Gastroesophageal sphincter (tissue), 4 donors: ENCODE data around the gene MAP2K1. TPM values are rescaled to one million over a fixed set of nuclear protein-coding genes. Genes with fewer than 3 reads are reported as not detected.

ENCODE experiments used
- ATAC-seq: fragments of 150-250 bp; one replicate; pipeline ENCODE4 v1.9.1; 2016; ENCODE audit warnings: mild to moderate bottlenecking, moderate library complexity
- H3K27ac ChIP-seq, 4 donors: fragments of 200-600 bp; sonication (generic) in 3 of 4; 1 replicate in 3 of 4; 2 replicates in 1 of 4; pipeline ENCODE4 v1.5.1; 2016 to 2019
- H3K27me3 ChIP-seq: fragments of 200-600 bp; sonication (generic); one replicate; pipeline ENCODE4 v1.5.1; 2019
- H3K36me3 ChIP-seq, 2 donors: fragments of 200-600 bp; sonication (generic); one replicate each; pipeline ENCODE4 v1.5.1; 2019; ENCODE audit warnings: control low read depth in 1 of 2
- H3K4me1 ChIP-seq, 3 donors: fragments of 200-600 bp; sonication (generic); 1 replicate in 2 of 3; 2 replicates in 1 of 3; pipeline ENCODE4 v1.5.1; 2016 to 2019; ENCODE audit warnings: control low read depth in 2 of 3
- H3K4me3 ChIP-seq, 2 donors: fragments of 200-600 bp; sonication (generic); one replicate each; pipeline ENCODE4 v1.5.1; 2019; ENCODE audit warnings: mild to moderate bottlenecking in 1 of 2, moderate library complexity in 1 of 2
- H3K9me3 ChIP-seq, 3 donors: fragments of 200-600 bp; sonication (generic); one replicate each; pipeline ENCODE4 v1.5.1; 2017 to 2019; ENCODE audit warnings: control low read depth in 2 of 3
- EP300 ChIP-seq: sonication (generic); formaldehyde crosslinking; IDR thresholded peaks from one replicate; pipeline ENCODE4 v1.6.1; 2017; ENCODE audit warnings: antibody characterized with exemption, mild to moderate bottlenecking
- POLR2A ChIP-seq, 2 donors: fragments of 450-650 bp; IDR thresholded peaks; one replicate each; pipeline ENCODE4 v1.6.1; 2017; ENCODE audit warnings: antibody characterized with exemption in 2 of 2, mild to moderate bottlenecking in 2 of 2, moderate library complexity in 1 of 2
- POLR2AphosphoS5 ChIP-seq: sonication (generic); formaldehyde crosslinking; IDR thresholded peaks from one replicate; pipeline ENCODE4 v1.6.1; 2017; ENCODE audit warnings: antibody characterized with exemption
- WGBS, 2 donors: methylation state at CpG; one replicate each; pipeline ENCODE4 v1.1.5; 2018; ENCODE audit warnings: low coverage in 1 of 2; 5-methylcytosine and 5-hydroxymethylcytosine counted together
- total RNA-seq, 4 donors: library from RNA; depleted of rRNA; stranded (reverse); fragments of >200 nt; gene quantifications; one replicate each; pipeline ENCODE4 v1.1.0, GENCODE V29; 2016
- TF ChIP-seq, protein P1 (sequence below), 4 experiments: fragments of 200-600 bp in 2 of 4; fragments of 450-650 bp in 2 of 4; sonication (generic) in 1 of 4; IDR thresholded peaks; one replicate each; pipeline ENCODE4 v1.5.1; 2017 to 2019; ENCODE audit warnings: antibody characterized with exemption in 4 of 4, mild to moderate bottlenecking in 2 of 4, moderate library complexity in 2 of 4

Gene MAP2K1
- total RNA-seq, 4 donors from 2014 or later: 27.7 to 47.1 (median 39.6) TPM

DNA sequence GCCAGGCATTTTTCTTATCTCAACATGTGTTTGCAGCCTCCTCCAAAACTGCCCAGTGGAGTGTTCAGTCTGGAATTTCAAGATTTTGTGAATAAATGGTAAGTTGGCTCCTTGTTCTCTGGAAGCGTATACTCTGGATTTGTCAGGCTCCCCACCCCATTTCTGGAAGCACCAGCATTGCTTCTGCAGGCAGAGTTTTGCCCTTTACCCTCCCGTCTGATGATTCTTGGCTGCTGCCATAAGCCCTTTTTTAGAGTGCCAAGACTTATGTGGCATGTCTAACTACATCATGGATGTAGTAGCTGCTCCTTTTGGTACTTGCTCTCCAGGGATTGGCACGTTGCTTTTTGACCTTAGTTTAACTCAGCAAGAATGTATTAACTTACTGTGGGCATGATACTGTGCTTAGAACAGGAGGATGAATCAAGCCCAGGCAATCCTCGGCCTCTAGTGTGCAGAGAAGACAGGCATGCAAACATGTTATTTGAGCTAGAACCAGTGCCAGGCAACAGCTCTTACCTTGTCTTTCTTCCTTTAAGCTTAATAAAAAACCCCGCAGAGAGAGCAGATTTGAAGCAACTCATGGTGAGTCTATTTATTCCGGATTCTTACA is 102.6 kb downstream of the MAP2K1 start:
- Histone ChIP-seq H3K4me1 (no peaks in the 10 kb centered on the region), H3K27me3 (no peaks in the 10 kb centered on the region), H3K4me3 (no peak overlapping the region), H3K9me3 (no peaks in the 10 kb centered on the region), H3K27ac (no peak overlapping the region), H3K36me3 (peaks cover 0 to 94% of the 10 kb centered on the region in 2 donors)
- TF ChIP-seq, protein P1, sequence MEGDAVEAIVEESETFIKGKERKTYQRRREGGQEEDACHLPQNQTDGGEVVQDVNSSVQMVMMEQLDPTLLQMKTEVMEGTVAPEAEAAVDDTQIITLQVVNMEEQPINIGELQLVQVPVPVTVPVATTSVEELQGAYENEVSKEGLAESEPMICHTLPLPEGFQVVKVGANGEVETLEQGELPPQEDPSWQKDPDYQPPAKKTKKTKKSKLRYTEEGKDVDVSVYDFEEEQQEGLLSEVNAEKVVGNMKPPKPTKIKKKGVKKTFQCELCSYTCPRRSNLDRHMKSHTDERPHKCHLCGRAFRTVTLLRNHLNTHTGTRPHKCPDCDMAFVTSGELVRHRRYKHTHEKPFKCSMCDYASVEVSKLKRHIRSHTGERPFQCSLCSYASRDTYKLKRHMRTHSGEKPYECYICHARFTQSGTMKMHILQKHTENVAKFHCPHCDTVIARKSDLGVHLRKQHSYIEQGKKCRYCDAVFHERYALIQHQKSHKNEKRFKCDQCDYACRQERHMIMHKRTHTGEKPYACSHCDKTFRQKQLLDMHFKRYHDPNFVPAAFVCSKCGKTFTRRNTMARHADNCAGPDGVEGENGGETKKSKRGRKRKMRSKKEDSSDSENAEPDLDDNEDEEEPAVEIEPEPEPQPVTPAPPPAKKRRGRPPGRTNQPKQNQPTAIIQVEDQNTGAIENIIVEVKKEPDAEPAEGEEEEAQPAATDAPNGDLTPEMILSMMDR (IDR thresholded peaks at IDR 0.05): no peak
- TF ChIP-seq POLR2AphosphoS5 (no peak), POLR2A (IDR thresholded peaks at IDR 0.05) (no peak), EP300 (no peak)
- 62 to 87% methylated on average over 4 to 6 of the region's 6 CpGs for WGBS, 2 donors
- ATAC-seq: no peak

DNA sequence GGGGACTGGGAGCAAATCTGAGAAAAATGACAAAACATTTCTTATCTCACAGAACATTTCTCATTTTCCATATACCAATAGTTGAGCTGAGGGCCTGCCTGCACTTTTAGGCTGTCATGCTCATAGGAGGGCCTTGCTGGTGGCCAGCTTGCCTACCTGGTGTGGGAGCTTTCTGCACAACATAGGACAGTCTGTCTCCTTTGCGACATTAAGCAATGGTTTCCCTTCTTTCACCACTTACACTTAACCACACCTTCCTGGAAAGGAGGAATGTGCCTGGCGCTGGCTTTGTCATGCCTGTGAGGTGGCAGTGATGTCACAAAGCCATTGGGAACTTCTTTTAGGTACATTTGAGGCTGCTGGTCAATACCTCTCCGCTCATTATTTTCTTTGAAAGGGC is 105.1 kb downstream of the MAP2K1 start:
- no peak overlapping the region for H3K27ac ChIP-seq
- WGBS, 2 donors: 75 to 78% methylated on average over 3 of the region's 3 CpGs

DNA sequence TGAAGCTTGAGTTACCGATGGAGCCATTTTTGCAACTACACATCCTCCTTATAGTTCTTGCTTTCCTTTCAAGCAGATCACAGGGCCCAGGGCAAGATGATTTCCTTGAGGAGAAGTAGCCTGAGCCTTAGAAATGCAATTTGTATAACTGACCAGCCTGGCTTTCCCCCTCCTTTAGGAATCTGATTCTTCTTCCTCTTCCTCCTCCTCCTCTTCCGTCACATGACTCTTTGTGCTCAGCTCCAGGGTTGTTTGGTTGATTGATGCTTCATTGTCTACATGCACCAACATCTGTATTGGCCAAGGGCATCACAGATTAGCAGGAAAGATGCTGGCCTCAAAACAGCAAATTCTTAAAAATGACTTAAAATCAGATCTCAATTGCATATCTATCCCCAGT is 107.5 kb downstream of the MAP2K1 start:
- no peak for TF ChIP-seq POLR2A (IDR thresholded peaks at IDR 0.05)
- TF ChIP-seq POLR2AphosphoS5: no peak
- TF ChIP-seq EP300: no peak
- TF ChIP-seq, protein P1 (IDR thresholded peaks at IDR 0.05): no peak
- Histone ChIP-seq H3K27me3 (no peaks in the 10 kb centered on the region), H3K4me1 (peaks cover 4 to 34% (median 8%) of the 10 kb centered on the region in 3 donors), H3K9me3 (no peaks in the 10 kb centered on the region), H3K36me3 (peaks cover 2 to 79% of the 10 kb centered on the region in 2 donors), H3K4me3 (no peak overlapping the region), H3K27ac (no peak overlapping the region)
- no peak for ATAC-seq
- 74 to 88% methylated on average over 2 of the region's 2 CpGs for WGBS, 2 donors

More for the DNA sequence above, 105.1 kb downstream of the MAP2K1 start:
- Histone ChIP-seq H3K4me1 (peaks cover 3 to 19% (median 6%) of the 10 kb centered on the region in 3 donors), H3K9me3 (no peaks in the 10 kb centered on the region), H3K36me3 (peaks cover 0 to 89% of the 10 kb centered on the region in 2 donors), H3K4me3 (no peak overlapping the region), H3K27me3 (no peaks in the 10 kb centered on the region)
- no peak for ATAC-seq
- TF ChIP-seq POLR2A (IDR thresholded peaks at IDR 0.05) (no peak), POLR2AphosphoS5 (no peak), EP300 (no peak)

DNA sequence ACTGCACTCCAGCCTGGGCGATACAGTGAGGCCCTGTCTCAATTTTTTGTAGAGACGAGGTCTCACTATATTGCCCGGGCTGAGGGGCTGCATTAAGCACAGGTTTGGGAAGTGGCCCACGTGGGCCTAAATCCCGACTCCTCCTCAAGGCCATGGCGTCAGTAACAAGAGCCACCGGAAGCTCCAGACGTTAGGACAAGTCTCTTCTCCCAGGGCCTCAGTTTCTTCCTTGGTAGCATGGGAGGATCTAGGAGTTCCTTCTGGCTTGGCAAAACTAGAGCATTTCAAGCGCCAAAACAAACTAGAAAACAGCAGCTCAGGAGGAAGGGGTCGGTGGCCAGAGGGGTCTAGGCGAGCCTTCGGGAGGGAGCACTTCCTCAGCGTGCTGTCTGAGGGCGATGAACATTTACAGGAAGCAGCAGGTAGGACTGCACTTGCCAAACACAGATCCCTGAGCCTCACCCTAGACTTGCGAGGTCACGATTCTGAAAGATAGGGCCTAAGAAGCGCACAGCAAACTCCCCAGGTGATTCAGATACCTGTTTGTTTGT is 110.3 kb downstream of the MAP2K1 start:
- peak; percentile 20 for ATAC-seq
- Histone ChIP-seq H3K9me3 (no peaks in the 10 kb centered on the region), H3K27me3 (no peaks in the 10 kb centered on the region), H3K27ac (peak overlapping the region; percentile 60 to 89 (median 88)), H3K36me3 (peaks cover 3 to 79% of the 10 kb centered on the region in 2 donors), H3K4me1 (peaks cover 4 to 44% (median 8%) of the 10 kb centered on the region in 3 donors), H3K4me3 (peak overlapping the region; percentile 82 to 87)
- WGBS, 2 donors: 0% methylated on average over 6 of the region's 17 CpGs; no CpG with 5 or more reads in 1 of the 2 donors
- TF ChIP-seq EP300 (no peak), POLR2AphosphoS5 (no peak), POLR2A (IDR thresholded peaks at IDR 0.05) (no peak)
- TF ChIP-seq, protein P1 (IDR thresholded peaks at IDR 0.05): no peak

DNA sequence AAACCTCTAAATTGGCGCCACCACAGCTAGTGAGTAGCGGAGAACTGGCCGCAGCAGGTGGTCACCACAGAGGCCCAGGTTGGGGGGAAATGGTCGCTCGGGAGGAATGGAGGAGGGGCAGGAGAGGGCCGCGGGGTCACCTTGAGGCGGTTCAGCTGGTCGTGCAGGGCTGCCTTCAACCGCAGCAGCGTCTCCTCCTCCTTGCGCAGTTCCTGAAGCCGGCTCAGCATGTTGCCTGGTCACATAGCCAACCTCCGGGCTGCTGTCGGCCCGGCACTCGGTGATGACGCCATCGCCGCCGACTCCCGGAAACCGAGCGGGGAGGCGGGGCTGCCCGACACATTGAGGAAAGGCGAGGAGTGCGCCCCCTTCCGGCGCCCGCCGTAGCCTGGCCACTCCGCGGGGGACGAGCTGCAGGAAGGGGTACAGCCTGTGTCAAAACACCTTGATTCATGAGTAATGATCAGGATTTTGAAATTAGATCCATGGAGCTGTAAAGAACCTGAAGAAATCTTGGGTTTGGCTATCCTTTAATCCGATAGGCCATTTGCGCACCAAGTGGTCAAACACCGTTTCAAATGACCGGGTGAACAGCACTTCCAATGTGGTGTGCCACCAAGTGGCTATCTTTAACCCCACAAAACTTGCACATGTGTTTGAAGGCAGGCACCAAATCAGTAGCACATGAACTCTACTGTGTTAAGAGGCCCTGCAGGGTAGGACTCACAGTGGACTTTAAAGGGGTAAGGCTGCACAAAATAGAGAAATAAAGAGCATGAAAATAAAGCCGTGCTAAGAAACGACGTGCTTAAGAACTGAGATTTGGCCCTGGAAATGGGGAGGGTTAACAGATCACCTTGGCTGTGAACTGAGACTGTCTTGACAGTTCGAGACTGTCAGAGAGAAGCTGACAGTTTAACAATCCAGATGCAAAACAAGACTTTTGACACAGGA is 111.1 kb downstream of the MAP2K1 start, which contains the start of gene SNAPC5:
SNAPC5 (minus strand) TSS at position 261 of the 954 bp plus-strand sequence; CDS start at position 230, 31 bp downstream.
- 12 to 32% methylated on average over 8 to 20 of the region's 43 CpGs for WGBS, 2 donors
- H3K4me1 ChIP-seq: peaks cover 4 to 52% (median 13%) of the 10 kb centered on the region in 3 donors
- ATAC-seq: peak; percentile 96
- H3K4me3 ChIP-seq: peak within 1 kb of the TSS; percentile 82 to 87
- peak within 1 kb of the TSS; percentile 60 to 89 (median 88) for H3K27ac ChIP-seq
- no peaks in the 10 kb centered on the region for H3K9me3 ChIP-seq
- no peaks in the 10 kb centered on the region for H3K27me3 ChIP-seq
- TF ChIP-seq EP300 (no peak), POLR2AphosphoS5 (peak; percentile 96), POLR2A (IDR thresholded peaks at IDR 0.05) (peak; percentile 64)
- TF ChIP-seq, protein P1 (IDR thresholded peaks at IDR 0.05): peak; percentile 92 to 99 (median 98)
- H3K36me3 ChIP-seq: peaks cover 3 to 80% of the 10 kb centered on the region in 2 donors
